ENCODE results near the gene TMA7.
"Not testable (repeated sequence)": the region's sequence is repeated elsewhere in the genome, so short reads cannot be mapped to it uniquely, and the experiment has no call there.

TMA7 gene

DNA sequence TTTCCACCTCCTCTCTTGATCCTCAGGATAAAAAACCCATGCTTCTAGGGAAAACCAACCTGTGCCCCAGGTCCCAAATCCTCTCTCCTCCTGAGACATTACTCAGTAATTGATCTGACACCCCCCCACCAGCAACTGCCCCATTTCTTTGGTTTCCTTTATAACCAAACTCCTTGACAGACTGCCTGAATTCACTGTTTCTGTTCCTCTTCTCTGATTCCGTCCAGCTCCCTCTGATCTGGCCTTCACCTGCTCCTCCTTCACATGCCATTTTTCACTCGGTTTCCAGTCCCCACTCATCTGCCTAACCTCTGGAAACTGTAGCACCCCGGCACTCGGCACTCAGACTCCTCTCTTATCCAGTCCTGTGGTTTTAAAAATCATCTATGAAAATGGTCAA lies 2.2 kb upstream of the TMA7 start:
- DNase-seq, result no peak

DNA sequence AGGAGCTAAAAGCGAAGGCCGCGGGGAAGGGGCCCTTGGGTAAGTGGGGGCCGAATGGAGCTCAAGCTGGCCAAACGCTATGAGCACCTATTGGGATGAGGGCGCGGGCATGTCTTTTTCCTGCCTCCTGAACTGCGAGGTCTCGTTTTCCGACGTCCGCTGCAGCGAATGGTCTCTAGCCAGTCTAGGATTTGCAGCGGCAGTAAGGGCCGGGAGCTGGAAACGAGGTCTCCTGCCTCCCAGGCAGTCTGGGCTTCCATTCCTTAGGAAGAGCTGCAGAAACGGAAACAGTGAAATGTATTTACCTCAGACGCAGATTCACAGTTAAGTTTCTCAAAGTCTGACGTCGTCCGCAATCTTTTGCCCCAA lies 517 bp downstream of the TMA7 start:
- peak; percentile 61 for DNase-seq

DNA sequence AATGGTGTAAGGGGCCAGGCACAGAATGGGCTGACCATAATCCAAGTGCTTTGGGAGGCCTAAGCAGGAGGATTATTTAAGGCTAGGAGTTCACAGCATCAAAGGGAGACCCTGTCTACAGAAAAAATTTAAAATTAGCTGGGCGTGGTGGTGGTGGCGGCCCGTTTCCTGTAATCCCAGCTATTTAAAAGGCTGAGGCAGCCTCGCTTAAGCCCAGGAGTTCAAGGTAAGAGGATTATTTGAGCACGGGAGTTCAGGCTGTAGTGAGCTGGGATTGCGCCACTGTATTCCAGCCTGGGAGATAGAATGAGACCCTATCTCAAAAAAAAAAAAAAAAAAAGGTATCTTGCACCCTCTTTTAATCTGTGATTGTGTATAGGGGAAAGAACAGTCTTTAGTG lies 1.9 kb downstream of the TMA7 start:
- no peak for DNase-seq

DNA sequence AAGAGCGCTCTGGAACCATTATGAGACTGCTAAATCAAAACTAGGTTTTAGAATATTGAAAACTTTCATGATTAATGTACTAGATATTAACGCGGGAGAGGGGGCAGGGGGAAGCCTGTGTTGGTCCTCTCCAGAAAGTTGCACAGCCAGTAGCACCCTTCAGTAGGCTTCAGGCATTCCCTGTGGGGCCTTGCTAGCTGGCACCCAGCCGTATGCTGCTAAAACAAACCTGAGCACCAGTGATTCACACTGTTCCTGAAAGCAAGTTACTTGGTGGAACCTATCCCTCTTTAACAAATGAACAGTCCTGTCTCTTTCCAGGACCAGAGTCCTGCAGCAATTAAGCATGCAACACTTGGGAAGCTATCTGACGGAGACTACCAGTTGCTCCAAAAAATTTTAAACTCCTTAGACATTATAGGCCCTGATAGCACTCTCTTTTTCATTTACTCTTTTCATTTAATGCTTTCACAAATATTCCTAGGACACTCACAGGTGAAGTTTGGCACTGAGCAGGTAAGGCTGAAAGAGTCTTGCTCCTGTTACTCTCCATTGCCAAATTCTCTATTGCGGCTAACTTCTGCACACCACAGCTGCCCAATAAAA lies 5.3 kb downstream of the TMA7 start:
- DNase-seq, result peak; percentile 48

GRCh38 chr3:48446043-48446424 lies 6.0 kb downstream of the TMA7 start:
- DNase-seq, result peak; percentile 37

GRCh38 chr3:48446425-48447193 lies 6.6 kb downstream of the TMA7 start, which contains the start of gene ATRIP:
TSS of gene ATRIP (plus strand) at chr3:48446737. CDS start at chr3:48446846, 109 bp downstream.
- DNase-seq, result peak; percentile 94

GRCh38 chr3:48451270-48451669 lies 11.2 kb downstream of the TMA7 start:
- no peak for DNase-seq

DNA sequence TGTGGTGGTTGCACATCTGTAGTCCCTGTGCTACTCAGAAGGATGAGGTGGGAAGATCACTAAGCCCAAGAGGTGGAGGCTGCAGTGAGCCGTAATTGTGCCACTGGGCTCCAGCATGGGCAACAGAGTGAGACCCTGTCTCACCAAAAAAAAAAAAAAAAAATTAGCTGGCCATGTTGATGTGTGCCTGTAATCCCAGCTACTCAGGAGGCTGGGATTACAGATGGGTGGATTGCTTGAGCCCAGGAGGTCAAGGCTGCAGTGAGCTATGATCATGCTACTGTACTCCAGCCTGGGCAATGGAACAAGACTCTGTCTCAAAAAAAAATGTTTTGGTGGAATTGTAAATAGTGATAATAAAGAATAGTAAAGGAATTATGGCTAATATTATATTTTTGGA lies 16.4 kb downstream of the TMA7 start:
- DNase-seq, result no peak

DNA sequence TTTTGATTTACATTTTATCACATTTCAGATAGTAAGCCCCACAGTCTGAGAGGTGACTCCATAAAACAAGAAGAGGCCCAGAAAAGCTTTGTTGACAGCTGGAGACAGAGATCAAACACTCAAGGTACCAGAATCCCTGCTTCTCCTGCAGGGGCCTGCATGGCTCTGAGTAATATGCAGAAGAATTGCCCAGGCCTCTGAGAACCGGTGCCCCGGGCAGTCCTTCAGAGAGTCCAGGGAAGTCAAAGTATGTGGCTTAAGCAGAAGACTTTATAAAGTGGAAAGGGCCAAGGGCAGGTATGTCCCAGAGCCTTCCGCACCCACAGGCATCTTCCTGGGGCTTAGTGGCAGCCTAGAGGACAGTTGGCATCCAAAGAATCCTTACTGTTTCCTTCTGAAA lies 19.3 kb downstream of the TMA7 start:
- DNase-seq, result peak; percentile 76

- DNase-seq, result peak; percentile 57
Observed at GRCh38 chr3:48459773-48460516, 19.9 kb downstream of the TMA7 start.

DNA sequence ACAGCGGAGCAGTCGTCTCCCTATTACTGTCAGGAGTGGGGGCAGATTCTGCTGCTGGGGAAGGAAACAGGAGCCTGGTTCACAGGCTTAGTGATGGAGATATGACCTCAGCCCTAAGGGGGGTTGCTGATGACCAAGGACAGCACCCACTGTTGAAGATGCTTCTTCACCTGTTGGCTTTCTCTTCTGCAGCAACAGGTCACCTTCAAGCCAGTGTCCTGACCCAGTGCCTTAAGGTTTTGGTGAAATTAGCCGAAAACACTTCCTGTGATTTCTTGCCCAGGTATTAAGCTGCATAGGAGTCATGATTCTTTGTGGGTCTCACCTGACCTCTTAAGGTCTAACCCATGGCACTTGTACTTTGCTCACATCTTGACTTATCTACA lies 20.5 kb downstream of the TMA7 start:
- DNase-seq, result no peak

GRCh38 chr3:48461767-48462166 lies 21.7 kb downstream of the TMA7 start:
- not testable (repeated sequence) for DNase-seq

GRCh38 chr3:48463703-48464102 lies 23.6 kb downstream of the TMA7 start:
- no peak for DNase-seq

GRCh38 chr3:48464713-48465221 lies 24.7 kb downstream of the TMA7 start:
- DNase-seq, result no peak

DNA sequence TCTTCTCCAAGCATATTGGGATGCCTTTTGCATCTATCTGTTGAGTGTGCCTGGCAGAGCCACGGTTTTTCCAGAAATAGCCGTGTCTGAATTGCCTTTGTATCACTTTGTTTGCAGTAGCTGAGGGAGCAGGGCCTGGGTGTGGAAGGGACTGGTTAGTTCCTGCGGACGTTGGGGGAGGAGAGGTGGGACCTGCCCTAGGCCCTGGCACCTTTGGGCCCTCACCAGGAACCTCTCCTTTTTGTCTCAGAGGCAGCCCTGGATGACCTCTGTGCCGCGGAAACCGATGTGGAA lies 25.1 kb downstream of the TMA7 start:
- no peak for DNase-seq

GRCh38 chr3:48465531-48466378 lies 25.7 kb downstream of the TMA7 start:
- DNase-seq, result peak; percentile 100

GRCh38 chr3:48466386-48467109 lies 26.5 kb downstream of the TMA7 start:
- peak; percentile 51 for DNase-seq

DNA sequence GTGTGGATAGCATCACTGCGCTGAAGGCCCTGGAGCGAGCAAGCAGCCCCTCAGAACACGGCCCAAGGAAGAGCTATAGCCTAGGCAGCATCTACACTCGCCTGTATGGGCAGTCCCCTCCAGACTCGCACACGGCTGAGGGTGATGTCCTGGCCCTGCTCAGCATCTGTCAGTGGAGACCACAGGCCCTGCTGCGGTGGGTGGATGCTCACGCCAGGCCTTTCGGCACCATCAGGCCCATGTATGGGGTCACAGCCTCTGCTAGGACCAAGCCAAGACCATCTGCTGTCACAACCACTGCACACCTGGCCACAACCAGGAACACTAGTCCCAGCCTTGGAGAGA lies 27.0 kb downstream of the TMA7 start:
- DNase-seq, result no peak

GRCh38 chr3:48467473-48468267 lies 27.6 kb downstream of the TMA7 start:
- DNase-seq, result peak; percentile 55

DNA sequence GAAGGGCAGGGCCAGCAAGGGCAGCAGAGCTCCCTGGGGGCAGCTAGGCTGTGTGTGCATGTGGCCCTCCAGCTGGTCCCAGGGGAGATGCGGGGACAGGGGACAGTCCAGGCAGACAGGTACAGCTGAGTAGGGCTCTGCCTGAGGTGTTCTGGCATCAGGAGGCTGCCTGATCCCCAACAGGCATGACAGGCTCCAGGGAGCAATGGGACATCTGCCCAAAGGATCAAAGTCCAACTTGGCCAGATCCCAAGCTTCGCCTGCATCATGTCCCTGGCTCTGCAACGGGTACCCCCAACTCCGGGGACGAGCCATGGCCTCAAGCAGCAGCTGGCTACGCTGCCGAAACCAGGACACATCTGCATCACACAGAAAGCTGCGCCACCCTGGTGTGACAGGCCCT lies 28.3 kb downstream of the TMA7 start:
- DNase-seq, result no peak

GRCh38 chr3:48469046-48469915 lies 29.2 kb downstream of the TMA7 start:
- no peak for DNase-seq
